IMR-90 (cell line): ENCODE measurements around the gene GNL2. TPM values are rescaled to one million over a fixed set of nuclear protein-coding genes. Genes with fewer than 3 reads are reported as not detected.

ENCODE experiments used
- ATAC-seq: fragments of 200-7000 bp; cut with Tn5 transposase; 2 replicates; pipeline ENCODE4 v1.9.1; 2020; ENCODE audit warnings: low read depth, mild to moderate bottlenecking, moderate library complexity
- BruUV-seq: library from RNA; stranded (reverse); fragments of 400-500 nt; replicated peaks from 2 replicates; lab custom pipeline; 2021; lab: Mats Ljungman, UMichigan
- CTCF ChIA-PET: fragments of 300-600 bp; formaldehyde crosslinking; extraction: SDS; loops from one replicate; lab custom pipeline; 2021; ENCODE audit warnings: antibody characterized with exemption; lab: Yijun Ruan, JAX
- POLR2A ChIA-PET: fragments of 300-600 bp; sonication (Branson Sonifier 250); formaldehyde crosslinking; loops from one replicate; lab custom pipeline; 2022; ENCODE audit warnings: antibody characterized with exemption; ENCODE audit not compliant: unreplicated experiment; lab: Charles Lee
- DNase-seq: peaks from one replicate; pipeline ENCODE4 v3.0.0; 2013
- H2AFZ ChIP-seq: replicated peaks from 2 replicates; pipeline ENCODE3; 2013; ENCODE audit warnings: low read length, mild to moderate bottlenecking; ENCODE audit not compliant: poor library complexity
- H2AK5ac ChIP-seq: 2 replicates; pipeline ENCODE4 v1.6.1; 2013; ENCODE audit warnings: low read depth, low read length, inconsistent platforms
- H2AK9ac ChIP-seq: replicated peaks from 2 replicates; pipeline ENCODE3; 2013; ENCODE audit warnings: mild to moderate bottlenecking, low read depth, low read length, moderate library complexity; ENCODE audit not compliant: poor library complexity
- H2BK120ac ChIP-seq: 2 replicates; pipeline ENCODE4 v1.6.1; 2013; ENCODE audit warnings: low read depth, low read length, inconsistent platforms
- H2BK15ac ChIP-seq: 3 replicates; pipeline ENCODE4 v1.6.1; 2013; ENCODE audit warnings: low read depth, low read length, inconsistent platforms
- H2BK20ac ChIP-seq: 2 replicates; pipeline ENCODE4 v1.6.1; 2013; ENCODE audit warnings: low read depth, mild to moderate bottlenecking, inconsistent platforms, low read length, moderate library complexity
- H2BK5ac ChIP-seq: 2 replicates; pipeline ENCODE4 v1.6.1; 2013; ENCODE audit warnings: mild to moderate bottlenecking, low read depth, low read length, inconsistent platforms; ENCODE audit not compliant: poor library complexity, severe bottlenecking
- H3K14ac ChIP-seq: replicated peaks from 2 replicates; pipeline ENCODE4 v1.6.1; 2013; ENCODE audit warnings: low read depth, low read length, inconsistent platforms
- H3K18ac ChIP-seq: 2 replicates; pipeline ENCODE4 v1.6.1; 2013; ENCODE audit warnings: low read depth, low read length, control low read depth
- H3K23ac ChIP-seq: 2 replicates; pipeline ENCODE4 v1.6.1; 2013; ENCODE audit warnings: low read depth, low read length, inconsistent platforms
- H3K27ac ChIP-seq: 2 replicates; pipeline ENCODE4 v1.5.1; 2013; ENCODE audit warnings: mild to moderate bottlenecking, control low read depth, low read length; ENCODE audit not compliant: insufficient read depth
- H3K27me3 ChIP-seq: 2 replicates; pipeline ENCODE4 v1.6.1; 2013; ENCODE audit warnings: low read length; ENCODE audit not compliant: control insufficient read depth, insufficient read depth
- H3K36me3 ChIP-seq: 2 replicates; pipeline ENCODE4 v1.6.1; 2013; ENCODE audit warnings: low read length, mixed read lengths; ENCODE audit not compliant: control insufficient read depth, insufficient read depth
- H3K4ac ChIP-seq: 2 replicates; pipeline ENCODE4 v1.6.1; 2013; ENCODE audit warnings: low read depth, low read length, inconsistent platforms
- H3K4me1 ChIP-seq: 2 replicates; pipeline ENCODE4 v1.6.1; 2013; ENCODE audit warnings: low read length, mixed read lengths; ENCODE audit not compliant: control insufficient read depth, insufficient read depth
- H3K4me2 ChIP-seq: 2 replicates; pipeline ENCODE4 v1.6.1; 2013; ENCODE audit warnings: low read depth, mild to moderate bottlenecking, control low read depth, low read length, moderate library complexity
- H3K4me3 ChIP-seq: 2 replicates; pipeline ENCODE4 v1.5.1; 2013; ENCODE audit warnings: low read depth, mild to moderate bottlenecking, control low read depth, low read length, moderate library complexity; ENCODE audit not compliant: insufficient read depth
- H3K56ac ChIP-seq: 2 replicates; pipeline ENCODE4 v1.6.1; 2013; ENCODE audit warnings: low read length, inconsistent platforms; ENCODE audit not compliant: insufficient read depth; ENCODE audit errors: extremely low read depth
- H3K79me1 ChIP-seq, 2 experiments: 2 replicates each; pipeline ENCODE4 v1.6.1; 2013; ENCODE audit warnings: low read length in 2 of 2, inconsistent platforms in 1 of 2, low read depth in 1 of 2
- H3K9ac ChIP-seq: 2 replicates; pipeline ENCODE4 v1.6.1; 2013; ENCODE audit warnings: low read depth, low read length, control low read depth
- H3K9me1 ChIP-seq: 2 replicates; pipeline ENCODE4 v1.6.1; 2013; ENCODE audit warnings: low read length, inconsistent platforms; ENCODE audit not compliant: insufficient read depth
- H3K9me3 ChIP-seq: 2 replicates; pipeline ENCODE4 v1.6.1; 2013; ENCODE audit warnings: low read length; ENCODE audit not compliant: control insufficient read depth, insufficient read depth
- H4K20me1 ChIP-seq: 2 replicates; pipeline ENCODE4 v1.6.1; 2013; ENCODE audit warnings: low read length, inconsistent platforms; ENCODE audit not compliant: insufficient read depth
- H4K5ac ChIP-seq: 2 replicates; pipeline ENCODE4 v1.6.1; 2013; ENCODE audit warnings: mild to moderate bottlenecking, low read depth, low read length, control low read depth
- H4K8ac ChIP-seq, 2 experiments: 2 replicates each; pipeline ENCODE4 v1.6.1; 2013; ENCODE audit warnings: low read depth in 2 of 2, low read length in 2 of 2, control low read depth in 1 of 2, inconsistent platforms in 1 of 2
- H4K91ac ChIP-seq: 2 replicates; pipeline ENCODE4 v1.6.1; 2013; ENCODE audit warnings: low read depth, low read length, inconsistent platforms; ENCODE audit not compliant: insufficient read depth
- BHLHE40 ChIP-seq: fragments of 150-350 bp; IDR thresholded peaks from 2 replicates; pipeline ENCODE4 v1.6.1; 2016; ENCODE audit warnings: mild to moderate bottlenecking, low read depth, low read length
- CHD1 ChIP-seq: IDR thresholded peaks from 2 replicates; pipeline ENCODE4 v1.6.1; 2012; ENCODE audit warnings: low read depth, low read length, improper control_type of control experiment
- ELK1 ChIP-seq: fragments of 150-350 bp; IDR thresholded peaks from 2 replicates; pipeline ENCODE4 v1.6.1; 2016; ENCODE audit warnings: low read depth, mild to moderate bottlenecking, low read length, moderate library complexity, borderline replicate concordance
- FOS ChIP-seq: fragments of 150-350 bp; IDR thresholded peaks from 2 replicates; pipeline ENCODE4 v1.6.1; 2016; ENCODE audit warnings: low read depth, low read length
- MAFK ChIP-seq: IDR thresholded peaks from 2 replicates; pipeline ENCODE4 v1.6.1; 2012; ENCODE audit warnings: low read depth, low read length, improper control_type of control experiment
- MXI1 ChIP-seq: IDR thresholded peaks from 2 replicates; pipeline ENCODE4 v1.6.1; 2012; ENCODE audit warnings: low read depth, mild to moderate bottlenecking, low read length, moderate library complexity, borderline replicate concordance
- NFE2L2 ChIP-seq: fragments of 150-350 bp; IDR thresholded peaks from 2 replicates; pipeline ENCODE4 v1.6.1; 2016; ENCODE audit warnings: low read depth, mild to moderate bottlenecking, low read length
- POLR2A ChIP-seq: IDR thresholded peaks from 2 replicates; pipeline ENCODE4 v1.6.1; 2012; ENCODE audit warnings: mild to moderate bottlenecking, low read depth, low read length
- RAD21 ChIP-seq: IDR thresholded peaks from 2 replicates; pipeline ENCODE4 v1.6.1; 2012; ENCODE audit warnings: low read length, improper control_type of control experiment
- RCOR1 ChIP-seq: IDR thresholded peaks from 2 replicates; pipeline ENCODE4 v1.6.1; 2012; ENCODE audit warnings: mild to moderate bottlenecking, low read length, improper control_type of control experiment; ENCODE audit not compliant: insufficient replicate concordance
- SMC3 ChIP-seq: fragments of 150-350 bp; IDR thresholded peaks from 2 replicates; pipeline ENCODE4 v1.6.1; 2016; ENCODE audit warnings: low read depth, mild to moderate bottlenecking, antibody characterized with exemption, low read length, moderate library complexity
- USF2 ChIP-seq: fragments of 150-350 bp; IDR thresholded peaks from 2 replicates; pipeline ENCODE4 v1.6.1; 2017; ENCODE audit warnings: mild to moderate bottlenecking, antibody characterized with exemption, low read length, low read depth
- WGBS, 2 experiments: methylation state at CpG; one replicate each; pipeline versions ENCODE4 v1.1.5 to v1.1.7; 2013; ENCODE audit warnings: missing lambda C conversion rate in 2 of 2; ENCODE audit not compliant: insufficient read length in 1 of 2; ENCODE audit errors: extremely low coverage in 2 of 2; 5-methylcytosine and 5-hydroxymethylcytosine counted together
- dilution Hi-C: fragments of 300-500 bp; cut with HindIII; formaldehyde crosslinking; loops from one replicate; pipeline ENCODE4 v1.14.3; 2018; ENCODE audit warnings: low sequenced_read_pairs; ENCODE audit not compliant: unreplicated experiment
- in situ Hi-C: fragments of 300-500 bp; cut with MboI; formaldehyde crosslinking; loops from 3 replicates; pipeline ENCODE4 v1.14.3; 2019; ENCODE audit warnings: low sequenced_read_pairs, inconsistent platforms, mixed read lengths
- intact Hi-C: fragments of 100-400 bp; cut with micrococcal nuclease; formaldehyde crosslinking; loops from 2 replicates; pipeline ENCODE4 v1.10.0; 2022
- polyA plus RNA-seq, 3 experiments: library from polyadenylated mRNA; depleted of rRNA; stranded (reverse); fragments of >200 nt; gene quantifications; 2 replicates each; pipeline ENCODE4 v1.2.3, GENCODE V29; 2012; ENCODE audit warnings: low replicate concordance in 1 of 3
- total RNA-seq: library from RNA; depleted of rRNA; stranded (reverse); fragments of >200 nt; gene quantifications from 2 replicates; pipeline ENCODE4 v1.2.3, GENCODE V29; 2012
- TF ChIP-seq, protein P1 (sequence below): conservative IDR thresholded peaks from 2 replicates; pipeline ENCODE4 v1.5.1; 2012; ENCODE audit warnings: mild to moderate bottlenecking, low read depth, low read length, improper control_type of control experiment

The GNL2 gene
- total and polyA plus RNA-seq, 2 of the 4 experiments (the other 2 are of a cell fraction), result 42.9 to 77.4 TPM

GRCh38 chr1:37561133-37562132 lies 34.3 kb downstream of the GNL2 start:
- Histone ChIP-seq H2AK5ac (0 out of 2 replicates have a peak overlapping the region, but pooled peaks have one; percentile 13), H3K27me3 (no peaks in the 10 kb centered on the region), H3K4me2 (no peak overlapping the region), H4K91ac (no peak overlapping the region), H3K9ac (no peak overlapping the region), H3K79me1 (peaks cover 4 to 13% of the 10 kb centered on the region in 2 experiments; a peak in 1 of 4 replicates), H3K14ac (no peak overlapping the region), H2BK15ac (no peak overlapping the region), H3K4me1 (no peaks in the 10 kb centered on the region; the same call in 1 of the 2 replicates), H3K36me3 (peaks cover 21% of the 10 kb centered on the region), H3K56ac (no peak overlapping the region), H4K5ac (no peak overlapping the region), H4K8ac (no peak overlapping the region), H3K4ac (no peak overlapping the region), H2BK20ac (no peak overlapping the region), H3K23ac (no peak overlapping the region), H3K18ac (no peak overlapping the region), H3K9me3 (no peaks in the 10 kb centered on the region), H2BK120ac (no peak overlapping the region), H3K9me1 (peaks cover 4% of the 10 kb centered on the region; the same call in 1 of the 2 replicates), H4K20me1 (no peaks in the 10 kb centered on the region; the same call in 1 of the 2 replicates), H2AFZ (no peak overlapping the region), H2AK9ac (peak overlapping the region; percentile 40), H3K4me3 (no peak overlapping the region), H2BK5ac (no peak overlapping the region), H3K27ac (no peak overlapping the region)
- no TSS peak for BruUV-seq
- dilution Hi-C loops (no loop called here), intact Hi-C loops (no loop called here), in situ Hi-C loops (no loop called here)
- ATAC-seq (0 out of 2 replicates have a peak, but pooled peaks have one; percentile 24), DNase-seq (peak; percentile 22)
- ChIA-PET CTCF (no interaction called here), POLR2A (no interaction called here)
- WGBS, 2 experiments, result 75% methylated on average over 2 of the region's 21 CpGs; no CpG with 5 or more reads in 1 of the 2 experiments
- TF ChIP-seq CHD1, result no peak
- TF ChIP-seq RAD21, result peak; percentile 54
- TF ChIP-seq NFE2L2, result 0 out of 2 replicates have a peak, but pooled peaks have one; percentile 49
- no peak for TF ChIP-seq ELK1
- TF ChIP-seq SMC3, result peak; percentile 16; the same call in 1 of the 2 replicates
- no peak for TF ChIP-seq MXI1
- TF ChIP-seq, protein P1, sequence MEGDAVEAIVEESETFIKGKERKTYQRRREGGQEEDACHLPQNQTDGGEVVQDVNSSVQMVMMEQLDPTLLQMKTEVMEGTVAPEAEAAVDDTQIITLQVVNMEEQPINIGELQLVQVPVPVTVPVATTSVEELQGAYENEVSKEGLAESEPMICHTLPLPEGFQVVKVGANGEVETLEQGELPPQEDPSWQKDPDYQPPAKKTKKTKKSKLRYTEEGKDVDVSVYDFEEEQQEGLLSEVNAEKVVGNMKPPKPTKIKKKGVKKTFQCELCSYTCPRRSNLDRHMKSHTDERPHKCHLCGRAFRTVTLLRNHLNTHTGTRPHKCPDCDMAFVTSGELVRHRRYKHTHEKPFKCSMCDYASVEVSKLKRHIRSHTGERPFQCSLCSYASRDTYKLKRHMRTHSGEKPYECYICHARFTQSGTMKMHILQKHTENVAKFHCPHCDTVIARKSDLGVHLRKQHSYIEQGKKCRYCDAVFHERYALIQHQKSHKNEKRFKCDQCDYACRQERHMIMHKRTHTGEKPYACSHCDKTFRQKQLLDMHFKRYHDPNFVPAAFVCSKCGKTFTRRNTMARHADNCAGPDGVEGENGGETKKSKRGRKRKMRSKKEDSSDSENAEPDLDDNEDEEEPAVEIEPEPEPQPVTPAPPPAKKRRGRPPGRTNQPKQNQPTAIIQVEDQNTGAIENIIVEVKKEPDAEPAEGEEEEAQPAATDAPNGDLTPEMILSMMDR, result peak; percentile 46
- no peak for TF ChIP-seq POLR2A
- TF ChIP-seq RCOR1, result peak; percentile 58
- no peak for TF ChIP-seq MAFK
- TF ChIP-seq BHLHE40, result no peak
- TF ChIP-seq USF2, result no peak
- TF ChIP-seq FOS, result no peak
